Endothelial cell of umbilical vein (primary cell): ENCODE data around the gene SAMD4A. TPM values are rescaled to one million over a fixed set of nuclear protein-coding genes. Genes with fewer than 3 reads are reported as not detected.

Source experiments
- BruUV-seq: library from RNA; stranded (reverse); fragments of 400-500 nt; replicated peaks from 2 replicates; lab custom pipeline; 2021; lab: Mats Ljungman, UMichigan
- CTCF ChIA-PET: fragments of 300-600, 350-600 bp; sonication (Branson Sonifier 250); formaldehyde crosslinking; loops from one replicate; lab custom pipeline; 2021; ENCODE audit warnings: antibody characterized with exemption, inconsistent platforms; lab: Charles Lee
- POLR2A ChIA-PET: fragments of 300-600, 350-600 bp; sonication (Branson Sonifier 250); formaldehyde crosslinking; loops from one replicate; lab custom pipeline; 2021; ENCODE audit warnings: antibody characterized with exemption, inconsistent platforms; lab: Charles Lee
- DNase-seq: peaks from one replicate; pipeline ENCODE4 v3.0.0-alpha.2; 2011; ENCODE audit warnings: low read depth, low spot score
- FAIRE-seq: peaks from 2 replicates; lab custom pipeline; 2011; peaks lifted over from hg19 to GRCh38; lab: Jason Lieb, UNC
- H2AFZ ChIP-seq: 2 replicates; pipeline ENCODE4 v1.6.0; 2012; ENCODE audit warnings: low read depth, low read length, control low read depth, inconsistent platforms
- H3K27ac ChIP-seq: 2 replicates; pipeline ENCODE4 v1.5.1; 2011; ENCODE audit warnings: low read depth, mild to moderate bottlenecking, control low read depth, low read length, moderate library complexity; ENCODE audit not compliant: insufficient read depth
- H3K27me3 ChIP-seq, 2 experiments: 2 replicates each; pipeline versions ENCODE4 v1.6.0 to v1.6.1; 2011; ENCODE audit warnings: low read length in 2 of 2, mixed read lengths in 1 of 2; ENCODE audit not compliant: control insufficient read depth in 2 of 2, insufficient read depth in 2 of 2
- H3K36me3 ChIP-seq, 2 experiments: 2 replicates in 1 of 2; 3 replicates in 1 of 2; pipeline ENCODE4 v1.5.1; 2011; ENCODE audit warnings: low read length in 2 of 2, mild to moderate bottlenecking in 1 of 2, moderate library complexity in 1 of 2; ENCODE audit not compliant: control insufficient read depth in 2 of 2, insufficient read depth in 2 of 2; ENCODE audit errors: extremely low read depth in 1 of 2
- H3K4me1 ChIP-seq: 3 replicates; pipeline ENCODE4 v1.5.1; 2011; ENCODE audit warnings: mild to moderate bottlenecking, low read length; ENCODE audit not compliant: control insufficient read depth, insufficient read depth; ENCODE audit errors: extremely low read depth
- H3K4me2 ChIP-seq: 2 replicates; pipeline ENCODE4 v1.6.1; 2011; ENCODE audit warnings: low read length, control low read depth, mixed read lengths; ENCODE audit not compliant: insufficient read depth
- H3K4me3 ChIP-seq, 3 experiments: fragments of 200-600 bp in 1 of 3; sonication (generic), shearing (Covaris generic) in 1 of 3; replicated peaks in 1 of 3; 2 replicates each; pipeline ENCODE4 v1.5.1; 2011 to 2016; ENCODE audit warnings: control low read depth in 3 of 3, low read length in 3 of 3, mild to moderate bottlenecking in 2 of 3, inconsistent platforms in 1 of 3, low read depth in 1 of 3, moderate library complexity in 1 of 3; ENCODE audit not compliant: insufficient read depth in 1 of 3
- H3K79me2 ChIP-seq: 2 replicates; pipeline ENCODE4 v1.6.0; 2012; ENCODE audit warnings: low read length, inconsistent platforms; ENCODE audit not compliant: control insufficient read depth, insufficient read depth
- H3K9ac ChIP-seq: replicated peaks from 2 replicates; pipeline ENCODE3; 2011; ENCODE audit warnings: low read length, control low read depth; ENCODE audit not compliant: insufficient read depth; ENCODE audit errors: extremely low read depth
- H3K9me1 ChIP-seq: replicated peaks from 3 replicates; pipeline ENCODE4 v1.6.0; 2011; ENCODE audit warnings: mild to moderate bottlenecking, low read length; ENCODE audit not compliant: control insufficient read depth, insufficient read depth; ENCODE audit errors: extremely low read depth
- H3K9me3 ChIP-seq: replicated peaks from 2 replicates; pipeline ENCODE4 v1.5.1; 2012; ENCODE audit warnings: low read length, inconsistent platforms; ENCODE audit not compliant: control insufficient read depth, insufficient read depth
- H4K20me1 ChIP-seq: replicated peaks from 2 replicates; pipeline ENCODE3; 2011; ENCODE audit warnings: mild to moderate bottlenecking, low read length; ENCODE audit not compliant: control insufficient read depth, insufficient read depth; ENCODE audit errors: extremely low read depth
- CTCF ChIP-seq, 2 donors: IDR thresholded peaks; 1 replicate in 1 of 2; 2 replicates in 1 of 2; pipeline ENCODE4 v1.5.1; 2011; ENCODE audit warnings: low read length in 2 of 2, mild to moderate bottlenecking in 2 of 2, moderate library complexity in 2 of 2, control low read depth in 1 of 2, inconsistent platforms in 1 of 2, low read depth in 1 of 2; ENCODE audit not compliant: insufficient read depth in 1 of 2; ENCODE audit errors: extremely low read depth in 1 of 2
- FOS ChIP-seq: IDR thresholded peaks from 2 replicates; pipeline ENCODE4 v1.6.1; 2011; ENCODE audit warnings: mild to moderate bottlenecking, low read length, moderate library complexity, borderline replicate concordance; ENCODE audit not compliant: insufficient read depth
- GATA2 ChIP-seq: IDR thresholded peaks from 2 replicates; pipeline ENCODE4 v1.7.0; 2011; ENCODE audit warnings: low read depth, mild to moderate bottlenecking, moderate library complexity, mixed read lengths, low read length; ENCODE audit not compliant: insufficient read length, insufficient read depth
- MAX ChIP-seq: IDR thresholded peaks from 2 replicates; pipeline ENCODE4 v1.6.1; 2011; ENCODE audit not compliant: insufficient read depth, insufficient read length
- MYC ChIP-seq: IDR thresholded peaks from one replicate; pipeline ENCODE4 v1.6.1; 2011; ENCODE audit warnings: mild to moderate bottlenecking, low read depth, low read length
- POLR2A ChIP-seq: IDR thresholded peaks from 2 replicates; pipeline ENCODE4 v1.6.1; 2012; ENCODE audit warnings: low read depth, mild to moderate bottlenecking, control low read depth, low read length
- POLR2AphosphoS5 ChIP-seq: IDR thresholded peaks from 2 replicates; pipeline ENCODE4 v1.6.1; 2012; ENCODE audit warnings: low read depth, mild to moderate bottlenecking, control low read depth, low read length, moderate library complexity; ENCODE audit not compliant: insufficient read depth
- dilution Hi-C: fragments of 300-500 bp; cut with MboI; formaldehyde crosslinking; loops from one replicate; pipeline ENCODE4 v1.15.0; 2019; ENCODE audit warnings: low sequenced_read_pairs; ENCODE audit not compliant: extremely low pct_ligation_motif_present
- intact Hi-C: fragments of 100-400 bp; cut with micrococcal nuclease; formaldehyde crosslinking; loops from one replicate; pipeline ENCODE4 v1.10.0; 2022
- polyA plus RNA-seq, 4 experiments: library from polyadenylated mRNA; depleted of rRNA in 3 of 4; stranded (reverse) in 3 of 4; unstranded in 1 of 4; fragments of >200 nt; gene quantifications; 2 replicates each; pipeline versions ENCODE4 v1.2.1 to v1.2.3, GENCODE V29; 2011 to 2012; ENCODE audit warnings: missing spikeins in 1 of 4
- total RNA-seq: library from RNA; stranded (reverse); gene quantifications from 2 replicates; pipeline ENCODE4 v1.2.3, GENCODE V29; 2021

Gene SAMD4A
- total and polyA plus RNA-seq, 2 donors (not counting 3 experiments of a cell fraction or from before 2014, with no cell fraction given), result 37.7 to 95.3 TPM

- H2AFZ ChIP-seq, result no peak overlapping the region
- no peak for FAIRE-seq
- peaks cover 15% of the 10 kb centered on the region for H3K4me1 ChIP-seq
- H3K4me3 ChIP-seq, result no peak overlapping the region
- no TSS peak for BruUV-seq
- no peaks in the 10 kb centered on the region for H3K9me1 ChIP-seq
- H3K79me2 ChIP-seq, result no peaks in the 10 kb centered on the region
- H3K9me3 ChIP-seq, result no peaks in the 10 kb centered on the region
- peaks cover 12 to 22% of the 10 kb centered on the region in 2 experiments for H3K36me3 ChIP-seq
- TF ChIP-seq POLR2AphosphoS5, result no peak
- TF ChIP-seq POLR2A, result no peak
- no peak for TF ChIP-seq GATA2
- TF ChIP-seq MAX, result no peak
- no peak for TF ChIP-seq CTCF (IDR thresholded peaks at IDR 0.05; ENCODE audit: extremely low read depth in 1 of 2, insufficient read depth in 1 of 2, low read depth in 1 of 2, low read length in 2 of 2)
- no peak for TF ChIP-seq FOS
- TF ChIP-seq MYC, result no peak
- DNase-seq, result no peak
- ChIA-PET POLR2A (no interaction called here), CTCF (interaction anchor here (1.2 to 1.4 kb wide), 2 partner anchors 8 to 18 kb away, joined by 3 to 6 read pairs; no protein-coding TSS in a partner anchor)
- H4K20me1 ChIP-seq, result no peaks in the 10 kb centered on the region
- intact Hi-C loops, result no loop called here
- dilution Hi-C loops, result no loop called here
- no peak overlapping the region for H3K4me2 ChIP-seq
- no peak overlapping the region for H3K27ac ChIP-seq
- no peak overlapping the region for H3K9ac ChIP-seq
- H3K27me3 ChIP-seq, result no peaks in the 10 kb centered on the region
Measured at GRCh38 chr14:54754623-54755386, 187.9 kb downstream of the SAMD4A start.
